Measurements from ENCODE around the gene ACRBP.

ACRBP gene

DNA sequence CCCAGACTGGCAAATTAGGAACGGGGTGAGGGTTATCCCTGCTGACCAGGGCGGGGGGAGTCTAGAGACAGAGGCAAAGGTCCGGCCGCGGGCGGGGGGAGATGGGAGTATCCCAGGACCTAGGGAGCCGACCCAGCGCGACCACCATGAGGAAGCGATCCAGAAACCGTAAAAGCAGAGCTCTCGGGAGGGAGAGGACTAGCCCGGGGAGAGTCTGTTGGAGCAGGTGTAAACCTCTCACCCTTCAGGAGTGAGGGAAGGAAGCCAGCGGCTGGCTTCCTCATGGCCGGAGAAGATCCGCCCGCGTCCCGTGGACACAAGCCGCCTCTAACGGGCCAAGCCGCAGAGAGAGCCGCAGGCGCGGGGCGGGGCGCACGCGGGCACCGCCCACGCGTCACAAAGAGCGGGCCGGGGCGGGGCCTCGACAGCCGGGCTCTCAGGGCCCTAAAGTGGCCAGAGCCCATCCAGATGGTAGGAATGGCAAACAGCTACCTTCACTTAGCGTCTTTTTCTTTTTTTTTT is at the start of gene ACRBP:
TSS of gene ACRBP (minus strand) at position 350 of the 522 bp plus-strand sequence. CDS start at position 284, 66 bp downstream.
- peak; percentile 29 for DNase-seq

GRCh38 chr12:6695313-6696045 is 48.2 kb upstream of the ACRBP start:
- no peak for DNase-seq

- DNase-seq = no peak
These were observed 47.5 kb upstream of the ACRBP start for GRCh38 chr12:6694701-6695100.

DNA sequence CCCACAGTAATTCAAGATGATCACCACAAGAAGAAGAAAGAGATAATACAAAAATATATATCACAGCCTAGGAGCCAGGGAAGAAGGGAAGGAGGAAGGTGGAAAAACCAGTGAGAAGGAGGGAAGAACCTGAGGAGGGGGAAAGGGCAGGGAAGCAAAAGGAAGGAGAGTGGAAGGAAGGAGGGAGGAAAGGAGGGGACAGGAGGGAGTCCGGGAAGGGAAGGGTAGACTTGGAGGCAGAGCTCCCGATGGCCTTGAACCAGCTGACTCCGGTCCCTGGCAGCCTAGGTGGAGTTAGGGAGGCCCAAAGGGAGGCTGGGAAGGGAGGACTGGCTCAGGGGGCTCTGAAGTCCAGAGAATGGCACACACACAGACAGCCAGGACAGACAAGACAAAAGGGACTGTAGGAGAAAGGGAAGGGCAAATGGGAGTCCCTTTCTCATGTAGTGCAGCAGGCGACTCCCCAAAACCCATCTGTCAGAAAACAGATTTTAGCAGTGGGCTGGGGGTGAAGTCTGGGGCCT is 46.7 kb upstream of the ACRBP start:
- no peak for DNase-seq

- no peak for DNase-seq
These were observed 45.7 kb upstream of the ACRBP start for GRCh38 chr12:6692888-6693287.

DNA sequence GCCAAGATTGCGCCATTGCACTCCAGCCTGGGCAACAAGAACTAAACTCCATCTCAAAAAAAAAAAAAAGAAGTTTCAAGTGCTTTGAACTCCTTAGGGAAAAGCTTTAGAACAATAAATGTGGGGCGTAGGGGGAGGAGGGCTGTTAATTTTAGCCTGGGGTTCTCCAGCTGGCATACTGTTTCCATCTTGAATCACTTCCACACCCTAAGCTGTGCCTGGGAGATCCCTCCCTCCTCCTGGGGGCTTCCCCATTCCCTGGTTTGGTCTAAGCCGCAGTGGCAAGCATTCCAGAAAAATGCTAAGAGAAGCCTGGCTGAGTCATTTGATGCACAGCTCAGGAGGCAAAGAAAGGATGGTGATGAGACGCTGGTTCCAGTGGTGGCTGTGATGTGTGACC is 44.2 kb upstream of the ACRBP start:
- DNase-seq = no peak

DNA sequence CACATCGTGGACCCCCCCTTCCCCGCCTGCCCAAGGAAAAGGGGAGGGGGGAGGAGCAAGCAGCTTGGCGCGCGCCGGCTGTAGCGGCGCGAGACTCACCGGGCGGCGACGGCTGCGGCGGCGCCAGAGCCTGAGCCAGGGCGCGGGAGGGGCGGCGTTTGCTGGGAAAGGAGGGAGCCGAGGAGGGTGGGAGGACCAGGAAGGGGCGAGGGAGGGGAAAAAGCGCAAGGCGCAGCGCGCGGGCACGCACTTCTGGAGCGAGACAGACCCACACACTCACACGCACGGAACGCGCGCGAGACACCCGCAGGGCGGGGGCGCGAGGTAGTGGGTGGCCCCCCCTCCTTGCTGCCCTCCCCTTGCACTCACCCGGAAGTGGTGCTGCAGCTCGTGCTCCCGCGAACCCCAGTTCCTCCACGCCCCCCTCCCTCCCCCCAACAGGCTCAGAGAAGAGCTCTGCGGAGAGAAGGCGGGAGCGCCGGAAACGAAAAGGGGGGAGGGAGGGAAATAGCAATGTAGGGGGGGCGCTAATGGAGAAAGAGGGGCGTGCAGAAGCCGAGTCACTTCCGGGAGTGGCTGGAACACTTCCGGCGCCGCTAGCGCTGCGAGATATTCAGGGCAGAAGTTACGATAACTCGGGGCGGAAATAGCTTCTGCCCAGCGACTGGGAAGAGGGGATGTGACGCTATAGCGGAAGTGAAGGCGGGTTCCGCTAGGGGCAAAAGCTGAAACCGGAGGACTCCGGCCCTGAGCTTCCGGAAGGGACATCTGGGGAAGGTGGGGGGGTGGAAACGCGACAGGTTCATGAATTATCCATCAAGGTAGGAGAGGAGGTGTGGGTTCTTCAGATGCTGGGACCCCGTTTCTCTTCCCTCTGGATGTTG is 42.0 kb upstream of the ACRBP start, which contains the start of gene ZNF384:
TSS of gene ZNF384 (minus strand) at position 377 of the 884 bp plus-strand sequence. CDS start 9,855 bp downstream, outside the sequence.
- DNase-seq = peak; percentile 96

GRCh38 chr12:6688543-6688998 is 41.3 kb upstream of the ACRBP start:
- peak; percentile 41 for DNase-seq

GRCh38 chr12:6685814-6686213 is 38.6 kb upstream of the ACRBP start:
- no peak for DNase-seq

DNA sequence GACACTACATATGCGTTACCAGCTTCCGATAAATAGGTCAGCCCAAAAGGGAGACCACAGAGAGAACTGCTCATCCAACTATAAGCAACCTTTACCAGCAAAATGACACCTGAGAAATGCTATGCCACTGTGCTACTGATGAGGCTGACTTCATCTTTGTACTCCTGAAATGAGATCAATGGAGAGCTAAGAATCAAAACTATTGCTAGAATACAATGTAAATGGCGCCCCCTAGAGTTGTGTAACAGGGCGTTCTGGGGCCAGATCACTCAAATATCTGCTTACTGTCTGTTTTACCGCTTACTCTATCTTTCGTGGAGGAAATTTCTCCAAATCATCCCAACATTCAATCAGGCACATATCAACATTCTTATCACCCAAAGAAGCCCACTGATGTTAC is 37.4 kb upstream of the ACRBP start:
- peak; percentile 61 for DNase-seq

DNA sequence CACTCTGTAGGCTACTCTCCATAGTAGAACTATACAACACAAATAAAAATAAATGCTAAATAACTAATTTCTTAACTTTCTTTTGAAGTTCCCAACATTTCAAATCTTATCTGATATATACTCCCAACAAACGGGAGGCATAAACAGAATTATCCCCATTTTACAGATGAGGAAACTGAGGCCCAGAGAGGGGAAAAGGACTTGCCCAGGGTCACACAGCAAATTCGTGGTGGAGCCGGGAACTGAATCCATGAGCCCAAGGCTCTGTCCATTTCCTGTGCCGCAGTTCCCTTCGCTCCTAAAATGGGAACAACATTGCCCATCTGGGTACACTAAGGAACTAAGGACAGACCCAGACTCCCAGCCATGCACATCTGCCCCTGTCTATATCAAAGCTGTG is 29.7 kb upstream of the ACRBP start:
- DNase-seq = no peak

GRCh38 chr12:6672143-6672542 is 24.9 kb upstream of the ACRBP start:
- DNase-seq = no peak

DNA sequence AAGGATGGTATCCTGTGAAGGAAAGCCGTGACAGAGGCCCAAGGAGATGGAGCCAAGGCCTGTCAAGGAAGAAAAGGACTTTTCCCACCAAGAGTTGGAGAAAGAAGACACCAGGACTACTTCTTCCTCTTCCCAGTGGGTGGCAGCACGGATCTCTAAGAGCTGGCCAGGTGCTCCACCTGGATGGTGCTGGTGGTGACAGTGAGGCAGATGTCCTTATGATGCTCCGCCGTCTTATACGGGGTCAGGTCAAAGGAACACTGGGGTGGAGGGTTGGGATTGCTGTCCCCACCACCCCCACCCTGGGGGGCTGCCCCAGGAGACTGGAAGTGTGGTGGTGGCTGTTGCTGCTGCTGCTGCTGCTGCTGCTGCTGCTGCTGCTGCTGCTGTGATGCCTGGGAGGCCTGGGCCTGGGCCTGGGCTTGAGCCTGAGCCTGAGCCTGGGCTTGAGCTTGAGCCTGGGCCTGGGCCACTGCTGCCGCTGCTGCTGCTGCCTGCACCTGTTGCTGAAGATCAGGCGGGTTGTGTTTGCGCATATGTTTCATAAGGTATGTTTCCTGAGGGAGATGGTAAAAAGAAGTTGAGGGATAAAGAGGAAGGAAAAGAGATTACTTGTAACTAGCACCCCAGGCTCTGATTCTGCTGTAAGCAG is 20.5 kb upstream of the ACRBP start:
- DNase-seq = no peak

GRCh38 chr12:6666211-6666610 is 19.0 kb upstream of the ACRBP start:
- no peak for DNase-seq

- no peak for DNase-seq
These were observed 17.7 kb upstream of the ACRBP start for GRCh38 chr12:6664902-6665301.

GRCh38 chr12:6662906-6663742 is 15.9 kb upstream of the ACRBP start, which contains the start of gene ING4:
Gene ING4, minus strand, starts transcription at chr12:6663119. Its CDS starts 18 bp downstream, at chr12:6663101.
- peak; percentile 97 for DNase-seq

- no peak for DNase-seq
These were observed 15.3 kb upstream of the ACRBP start for GRCh38 chr12:6662602-6662905.

GRCh38 chr12:6653987-6654386 is 6.8 kb upstream of the ACRBP start:
- no peak for DNase-seq

GRCh38 chr12:6653342-6653741 is 6.1 kb upstream of the ACRBP start:
- no peak for DNase-seq

DNA sequence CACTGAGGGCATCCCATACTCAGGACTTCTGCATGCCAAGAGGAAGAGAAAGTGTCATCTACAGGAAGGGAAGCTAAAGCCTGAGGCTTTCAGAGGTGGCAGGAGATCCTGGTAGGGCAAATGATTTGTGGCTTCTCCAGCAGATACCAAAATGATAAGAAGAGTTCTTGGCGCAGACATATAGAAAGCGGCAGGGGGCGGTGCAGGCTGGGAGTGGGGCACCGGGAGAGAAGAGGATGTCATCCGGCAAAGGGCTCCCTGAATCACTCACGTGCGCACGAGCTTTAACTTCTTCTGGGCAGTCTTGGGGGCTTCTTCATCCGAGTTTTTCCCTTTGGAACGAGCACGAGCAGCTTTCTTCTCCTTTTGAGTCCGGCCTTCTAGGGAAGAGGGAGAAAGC is 5.2 kb upstream of the ACRBP start:
- DNase-seq = no peak

GRCh38 chr12:6650832-6651231 is 3.6 kb upstream of the ACRBP start:
- no peak for DNase-seq
